Body of pancreas (tissue), 4 donors: ENCODE results near the gene HPN.

ENCODE experiments used
- POLR2A ChIP-seq, 3 donors: fragments of 450-650 bp; IDR thresholded peaks; one replicate each; pipeline ENCODE4 v1.6.1; 2016; ENCODE audit warnings: antibody characterized with exemption in 3 of 3, mild to moderate bottlenecking in 2 of 3
- TF ChIP-seq, protein P1 (sequence below), 7 experiments: fragments of 450-650 bp in 4 of 7; fragments of 200-600 bp in 3 of 7; sonication (generic) in 3 of 7; IDR thresholded peaks; one replicate each; pipeline ENCODE4 v1.5.1; 2016 to 2019; ENCODE audit warnings: antibody characterized with exemption in 7 of 7

GRCh38 chr19:35008891-35009341, 32.6 kb upstream of the HPN start:
- TF ChIP-seq, protein P1, sequence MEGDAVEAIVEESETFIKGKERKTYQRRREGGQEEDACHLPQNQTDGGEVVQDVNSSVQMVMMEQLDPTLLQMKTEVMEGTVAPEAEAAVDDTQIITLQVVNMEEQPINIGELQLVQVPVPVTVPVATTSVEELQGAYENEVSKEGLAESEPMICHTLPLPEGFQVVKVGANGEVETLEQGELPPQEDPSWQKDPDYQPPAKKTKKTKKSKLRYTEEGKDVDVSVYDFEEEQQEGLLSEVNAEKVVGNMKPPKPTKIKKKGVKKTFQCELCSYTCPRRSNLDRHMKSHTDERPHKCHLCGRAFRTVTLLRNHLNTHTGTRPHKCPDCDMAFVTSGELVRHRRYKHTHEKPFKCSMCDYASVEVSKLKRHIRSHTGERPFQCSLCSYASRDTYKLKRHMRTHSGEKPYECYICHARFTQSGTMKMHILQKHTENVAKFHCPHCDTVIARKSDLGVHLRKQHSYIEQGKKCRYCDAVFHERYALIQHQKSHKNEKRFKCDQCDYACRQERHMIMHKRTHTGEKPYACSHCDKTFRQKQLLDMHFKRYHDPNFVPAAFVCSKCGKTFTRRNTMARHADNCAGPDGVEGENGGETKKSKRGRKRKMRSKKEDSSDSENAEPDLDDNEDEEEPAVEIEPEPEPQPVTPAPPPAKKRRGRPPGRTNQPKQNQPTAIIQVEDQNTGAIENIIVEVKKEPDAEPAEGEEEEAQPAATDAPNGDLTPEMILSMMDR (IDR thresholded peaks at IDR 0.05) = no peak
- TF ChIP-seq POLR2A (IDR thresholded peaks at IDR 0.05) = no peak
